ENCODE results near the gene CFAP77.

GRCh38 chr9:132497731-132498130, 87.7 kb downstream of the CFAP77 start:
- TF ChIP-seq SUZ12 (IDR thresholded peaks at IDR 0.05; ENCODE audit: extremely low read depth, insufficient read depth, insufficient read length), result no peak
- no peak for TF ChIP-seq YY1 (IDR thresholded peaks at IDR 0.05; ENCODE audit: insufficient read depth, insufficient read length)
- TF ChIP-seq ZNF274 (IDR thresholded peaks at IDR 0.05; ENCODE audit: low read depth, low read length), result no peak

Data from NT2/D1 (cell line).